Measurements from ENCODE around the gene POU2F3. TPM values are rescaled to one million over a fixed set of nuclear protein-coding genes. Genes with fewer than 3 reads are reported as not detected.

POU2F3 gene
- polyA plus RNA-seq, 3 donors = 0.37 to 0.54 TPM; not detected in 1

GRCh38 chr11:120336641-120337354, 96.9 kb downstream of the POU2F3 start:
- peak overlapping the region in 1 of 7 donors; percentile 50 for H3K27ac Mint-ChIP-seq
- Histone ChIP-seq H3K4me3 (replicated peaks in 1 of 3; ENCODE audit: low read depth in 2 of 3, low read length in 3 of 3) (peak overlapping the region; percentile 37 to 76 (median 71)), H3K4me2 (replicated peaks; ENCODE audit: extremely low read depth, low read length, poor library complexity, severe bottlenecking) (peak overlapping the region; percentile 82), H3K9me3 (replicated peaks in 1 of 2; ENCODE audit: control insufficient read depth in 1 of 2, insufficient read depth in 1 of 2, low read length in 2 of 2) (peaks cover 7 to 40% of the 10 kb centered on the region in 2 donors), H3K27me3 (ENCODE audit: control insufficient read depth in 2 of 2, insufficient read depth in 2 of 2, low read length in 2 of 2) (peaks cover 85 to 91% of the 10 kb centered on the region in 2 donors), H3K4me1 (ENCODE audit: control insufficient read depth in 1 of 2, insufficient read depth in 2 of 2, low read length in 2 of 2) (peaks cover 26% of the 10 kb centered on the region in 2 donors), H3K79me2 (ENCODE audit: insufficient read depth, low read length) (no peaks in the 10 kb centered on the region), H3K27ac (ENCODE audit: low read depth in 1 of 2, low read length in 2 of 2) (no peak overlapping the region), H4K20me1 (ENCODE audit: insufficient read depth, low read length) (no peaks in the 10 kb centered on the region), H3K36me3 (replicated peaks in 1 of 2; ENCODE audit: control insufficient read depth in 1 of 2, insufficient read depth in 2 of 2, low read length in 2 of 2) (no peaks in the 10 kb centered on the region), H2AFZ (ENCODE audit: insufficient read depth, low read depth, low read length, poor library complexity, severe bottlenecking) (peak overlapping the region; percentile 83), H3K9ac (ENCODE audit: insufficient read depth, low read length, poor library complexity, severe bottlenecking) (peak overlapping the region; percentile 47)
- H3K27me3 Mint-ChIP-seq (ENCODE audit: low read depth in 3 of 3) = peaks cover 78 to 91% (median 82%) of the 10 kb centered on the region in 3 donors
- intact Hi-C loops (cut with micrococcal nuclease) = no loop called here
- peak overlapping the region; percentile 89 to 92 for H3K4me3 Mint-ChIP-seq
- no peak for DNase-seq
- H3K9me3 Mint-ChIP-seq = peaks cover 3 to 26% (median 18%) of the 10 kb centered on the region in 7 donors
- TF ChIP-seq, protein P1, sequence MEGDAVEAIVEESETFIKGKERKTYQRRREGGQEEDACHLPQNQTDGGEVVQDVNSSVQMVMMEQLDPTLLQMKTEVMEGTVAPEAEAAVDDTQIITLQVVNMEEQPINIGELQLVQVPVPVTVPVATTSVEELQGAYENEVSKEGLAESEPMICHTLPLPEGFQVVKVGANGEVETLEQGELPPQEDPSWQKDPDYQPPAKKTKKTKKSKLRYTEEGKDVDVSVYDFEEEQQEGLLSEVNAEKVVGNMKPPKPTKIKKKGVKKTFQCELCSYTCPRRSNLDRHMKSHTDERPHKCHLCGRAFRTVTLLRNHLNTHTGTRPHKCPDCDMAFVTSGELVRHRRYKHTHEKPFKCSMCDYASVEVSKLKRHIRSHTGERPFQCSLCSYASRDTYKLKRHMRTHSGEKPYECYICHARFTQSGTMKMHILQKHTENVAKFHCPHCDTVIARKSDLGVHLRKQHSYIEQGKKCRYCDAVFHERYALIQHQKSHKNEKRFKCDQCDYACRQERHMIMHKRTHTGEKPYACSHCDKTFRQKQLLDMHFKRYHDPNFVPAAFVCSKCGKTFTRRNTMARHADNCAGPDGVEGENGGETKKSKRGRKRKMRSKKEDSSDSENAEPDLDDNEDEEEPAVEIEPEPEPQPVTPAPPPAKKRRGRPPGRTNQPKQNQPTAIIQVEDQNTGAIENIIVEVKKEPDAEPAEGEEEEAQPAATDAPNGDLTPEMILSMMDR (IDR thresholded peaks at IDR 0.05) = no peak
- H3K4me1 Mint-ChIP-seq = peaks cover 19% of the 10 kb centered on the region
- peaks cover 7 to 9% of the 10 kb centered on the region in 2 donors for H3K36me3 Mint-ChIP-seq
- WGBS (ENCODE audit: insufficient coverage) = under 1% methylated on average over 55 of the region's 56 CpGs

DNA sequence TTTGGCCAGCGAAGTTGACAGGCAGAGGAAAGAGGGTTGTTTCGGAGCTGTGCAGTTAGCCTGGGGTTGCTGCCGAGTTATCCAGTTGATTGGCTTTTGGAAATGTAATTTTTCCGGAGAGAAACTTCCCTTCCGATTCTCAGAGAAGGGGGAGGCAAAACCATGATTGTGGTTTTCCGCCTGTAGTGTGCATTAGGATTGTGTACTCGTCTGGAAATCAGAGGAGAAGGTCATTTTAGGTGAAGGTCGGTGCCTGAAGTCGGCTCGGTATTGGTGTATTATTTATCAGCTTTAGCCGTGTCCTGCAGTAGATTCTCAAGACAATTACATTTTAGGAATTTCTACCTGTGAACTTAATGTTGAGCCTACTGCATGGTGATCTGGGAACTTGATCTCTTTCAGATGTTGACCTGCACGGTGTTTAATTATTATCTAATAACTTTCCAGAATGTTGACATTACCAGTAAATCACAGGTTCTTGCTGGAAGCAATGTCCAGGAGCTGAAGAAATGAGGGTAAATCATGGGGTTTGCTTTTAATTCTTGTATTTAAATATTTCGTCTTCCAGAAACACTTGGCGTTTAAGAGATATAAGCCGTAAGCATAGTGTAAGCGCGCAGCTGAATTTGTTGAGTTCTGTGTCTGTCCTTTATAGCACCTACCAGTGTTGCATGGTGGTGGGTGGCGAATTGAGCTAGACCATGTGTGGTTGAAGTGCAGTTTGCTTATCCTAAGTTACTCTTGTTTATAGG, 97.6 kb downstream of the POU2F3 start:
- TF ChIP-seq, protein P1 (IDR thresholded peaks at IDR 0.05) = no peak
- Histone ChIP-seq H2AFZ (ENCODE audit: insufficient read depth, low read depth, low read length, poor library complexity, severe bottlenecking) (peak overlapping the region; percentile 83), H3K9ac (ENCODE audit: insufficient read depth, low read length, poor library complexity, severe bottlenecking) (no peak overlapping the region), H3K36me3 (replicated peaks in 1 of 2; ENCODE audit: control insufficient read depth in 1 of 2, insufficient read depth in 2 of 2, low read length in 2 of 2) (no peaks in the 10 kb centered on the region), H3K4me2 (replicated peaks; ENCODE audit: extremely low read depth, low read length, poor library complexity, severe bottlenecking) (peak overlapping the region; percentile 82), H4K20me1 (ENCODE audit: insufficient read depth, low read length) (no peaks in the 10 kb centered on the region), H3K4me3 (replicated peaks in 1 of 3; ENCODE audit: low read depth in 2 of 3, low read length in 3 of 3) (peak overlapping the region in 1 of 3 experiments; percentile 76), H3K79me2 (ENCODE audit: insufficient read depth, low read length) (no peaks in the 10 kb centered on the region), H3K27me3 (ENCODE audit: control insufficient read depth in 2 of 2, insufficient read depth in 2 of 2, low read length in 2 of 2) (peaks cover 89 to 92% of the 10 kb centered on the region in 2 donors), H3K4me1 (ENCODE audit: control insufficient read depth in 1 of 2, insufficient read depth in 2 of 2, low read length in 2 of 2) (peaks cover 26% of the 10 kb centered on the region in 2 donors), H3K27ac (ENCODE audit: low read depth in 1 of 2, low read length in 2 of 2) (no peak overlapping the region), H3K9me3 (replicated peaks in 1 of 2; ENCODE audit: control insufficient read depth in 1 of 2, insufficient read depth in 1 of 2, low read length in 2 of 2) (peaks cover 7 to 47% of the 10 kb centered on the region in 2 donors)
- WGBS (ENCODE audit: insufficient coverage) = 35% methylated on average over 12 of the region's 18 CpGs
- Mint-ChIP-seq H3K27me3 (ENCODE audit: low read depth in 3 of 3) (peaks cover 79 to 92% (median 86%) of the 10 kb centered on the region in 3 donors), H3K9me3 (peaks cover 3 to 31% (median 18%) of the 10 kb centered on the region in 7 donors), H3K36me3 (peaks cover 7 to 9% of the 10 kb centered on the region in 2 donors), H3K27ac (peak overlapping the region in 1 of 7 donors; percentile 50), H3K4me3 (peak overlapping the region; percentile 89 to 92), H3K4me1 (peaks cover 19% of the 10 kb centered on the region)
- intact Hi-C loops (cut with micrococcal nuclease) = no loop called here
- DNase-seq = no peak

Data from CD14-positive monocyte (primary cell).